Adrenal gland (tissue), 5 donors: ENCODE data around the gene PACS1.

ENCODE experiments used
- CTCF ChIP-seq, 6 experiments: fragments of 450-650 bp in 4 of 6; fragments of 200-600 bp in 2 of 6; sonication (generic) in 1 of 6; IDR thresholded peaks; 1 replicate in 5 of 6; 2 replicates in 1 of 6; pipeline versions ENCODE4 v1.5.1 to v1.8.0; 2016 to 2021; ENCODE audit warnings: antibody characterized with exemption in 6 of 6, mild to moderate bottlenecking in 2 of 6, moderate library complexity in 1 of 6
- POLR2A ChIP-seq, 2 donors: fragments of 450-650 bp; IDR thresholded peaks; one replicate each; pipeline ENCODE4 v1.6.1; 2017; ENCODE audit warnings: antibody characterized with exemption in 2 of 2, mild to moderate bottlenecking in 2 of 2, moderate library complexity in 1 of 2
- donor health status: DM: no; HTN: no; CAD: no.

DNA sequence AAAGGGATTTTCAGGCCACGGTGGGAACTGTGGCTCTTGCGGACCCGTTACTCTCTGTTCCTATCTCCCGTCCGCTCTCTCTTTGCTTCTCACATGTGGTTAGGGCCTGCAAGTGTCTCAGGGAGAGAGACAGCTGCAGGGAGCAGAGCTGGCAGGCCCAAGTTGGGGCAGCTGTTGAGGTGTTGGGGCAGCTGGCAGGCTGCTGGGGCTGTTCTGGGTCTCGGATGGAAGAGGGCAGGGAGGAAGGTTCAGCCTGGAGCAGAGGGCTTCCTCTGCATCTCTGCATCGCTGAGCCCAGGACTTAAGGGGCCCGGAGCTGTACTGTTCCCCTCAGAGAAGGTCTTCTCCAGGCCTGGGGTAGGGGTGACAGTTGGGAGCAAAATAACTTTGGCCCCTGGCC, 205.3 kb downstream of the PACS1 start:
- TF ChIP-seq POLR2A (IDR thresholded peaks at IDR 0.05) (no peak), CTCF (IDR thresholded peaks at IDR 0.05) (no peak)
